Skeletal muscle tissue (tissue), 4 donors: ENCODE results near the gene DNAJB14. TPM values are rescaled to one million over a fixed set of nuclear protein-coding genes. Genes with fewer than 3 reads are reported as not detected.

Source experiments
- H3K27ac ChIP-seq: one replicate; pipeline ENCODE4 v1.7.0; 2013; ENCODE audit warnings: mild to moderate bottlenecking, low read depth, low read length, inconsistent platforms
- H3K27me3 ChIP-seq, 3 donors: one replicate each; pipeline ENCODE4 v1.7.0; 2013; ENCODE audit warnings: low read length in 3 of 3; ENCODE audit not compliant: control insufficient read depth in 3 of 3, insufficient read depth in 3 of 3
- H3K36me3 ChIP-seq, 3 donors: one replicate each; pipeline ENCODE4 v1.7.0; 2013; ENCODE audit warnings: low read length in 3 of 3; ENCODE audit not compliant: control insufficient read depth in 3 of 3, insufficient read depth in 3 of 3
- H3K4me1 ChIP-seq, 3 donors: one replicate each; pipeline ENCODE4 v1.7.0; 2013; ENCODE audit warnings: low read length in 3 of 3, mild to moderate bottlenecking in 3 of 3; ENCODE audit not compliant: control insufficient read depth in 3 of 3, insufficient read depth in 3 of 3
- H3K4me3 ChIP-seq, 3 donors: one replicate each; pipeline ENCODE4 v1.7.0; 2013; ENCODE audit warnings: low read length in 3 of 3
- H3K9ac ChIP-seq, 3 donors: one replicate each; pipeline ENCODE4 v1.7.0; 2013; ENCODE audit warnings: low read length in 3 of 3, mild to moderate bottlenecking in 3 of 3, moderate library complexity in 2 of 3, low read depth in 1 of 3
- H3K9me3 ChIP-seq, 3 donors: one replicate each; pipeline ENCODE4 v1.7.0; 2013; ENCODE audit warnings: low read length in 3 of 3; ENCODE audit not compliant: control insufficient read depth in 3 of 3
- total RNA-seq: library from RNA; depleted of rRNA; stranded (reverse); fragments of >200 nt; gene quantifications from one replicate; pipeline ENCODE4 v1.2.3, GENCODE V29; 2014
- donor health status: Osteomylitis.

DNAJB14 gene
- 16.7 TPM for total RNA-seq

DNA sequence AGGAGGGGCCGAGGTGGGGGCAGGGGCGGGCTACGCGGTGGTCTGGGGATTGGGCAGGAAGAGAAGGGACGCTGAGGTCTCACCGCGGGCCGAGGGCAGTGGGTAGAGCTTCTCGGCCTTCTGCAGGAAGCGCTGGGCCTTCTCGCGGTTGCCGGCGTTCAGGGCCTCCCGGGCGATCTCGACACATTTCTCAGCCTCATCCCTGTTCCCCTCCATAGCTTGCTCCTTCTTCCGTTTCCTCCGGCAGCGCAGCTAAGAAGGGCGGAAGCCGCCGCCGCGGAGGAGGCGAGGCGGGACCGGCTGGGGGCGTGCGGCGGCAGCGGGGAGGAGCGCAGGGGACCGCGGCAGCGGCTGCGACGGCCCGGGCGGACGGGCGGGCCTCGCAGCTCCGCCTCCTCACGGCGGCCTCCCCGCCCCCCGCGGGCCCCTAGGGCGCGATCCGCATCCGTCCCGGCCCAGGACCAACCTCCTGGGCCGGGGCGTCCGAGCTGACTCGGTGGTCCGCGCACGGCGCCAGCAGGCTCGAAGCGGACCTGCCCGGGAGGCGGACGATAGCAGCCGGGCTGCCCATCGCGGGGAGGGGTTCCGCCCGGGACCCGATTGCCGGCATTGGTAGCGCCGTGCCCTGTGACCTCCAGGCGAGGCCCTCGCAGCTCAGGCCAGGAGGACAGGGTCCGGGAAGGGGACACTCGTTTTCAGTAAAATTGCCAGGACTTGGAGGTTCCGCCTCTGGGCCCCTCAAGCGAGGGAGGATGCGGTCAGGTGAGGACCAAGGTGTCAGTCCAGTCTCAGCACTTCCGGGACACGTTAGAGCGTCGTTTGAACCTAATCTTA, at the start of gene DNAJB14:
DNAJB14 (minus strand) TSS at position 263 of the 834 bp plus-strand sequence; CDS start at position 216, 47 bp downstream.
- Histone ChIP-seq H3K27ac (peak within 1 kb of the TSS; percentile 84), H3K9me3 (no peaks in the 10 kb centered on the region), H3K36me3 (no peaks in the 10 kb centered on the region), H3K4me3 (peak within 1 kb of the TSS; percentile 79 to 89 (median 86)), H3K4me1 (peaks cover 16 to 33% (median 21%) of the 10 kb centered on the region in 3 donors), H3K9ac (peak within 1 kb of the TSS; percentile 79 to 82 (median 81)), H3K27me3 (no peaks in the 10 kb centered on the region)

DNA sequence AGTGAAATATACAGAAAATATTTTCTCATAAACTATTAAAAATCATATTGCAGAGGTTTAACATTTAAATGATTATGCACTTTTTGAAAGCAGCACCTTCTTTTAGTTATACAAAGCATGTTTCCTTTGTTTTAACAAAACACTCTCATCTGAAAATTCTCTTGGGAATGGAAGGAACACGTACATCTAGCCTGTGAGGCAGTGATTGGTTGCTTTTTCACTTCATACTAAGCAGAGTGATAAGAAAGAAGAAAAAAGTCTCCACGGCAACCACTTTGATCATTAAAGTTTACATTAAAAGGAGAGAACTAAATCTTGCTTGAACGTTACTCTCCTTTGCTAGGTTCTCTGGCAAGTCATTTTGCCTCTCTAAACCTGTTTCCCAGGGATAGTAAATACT, 45.3 kb upstream of the DNAJB14 start:
- Histone ChIP-seq H3K4me1 (no peaks in the 10 kb centered on the region), H3K27ac (no peak overlapping the region)

DNA sequence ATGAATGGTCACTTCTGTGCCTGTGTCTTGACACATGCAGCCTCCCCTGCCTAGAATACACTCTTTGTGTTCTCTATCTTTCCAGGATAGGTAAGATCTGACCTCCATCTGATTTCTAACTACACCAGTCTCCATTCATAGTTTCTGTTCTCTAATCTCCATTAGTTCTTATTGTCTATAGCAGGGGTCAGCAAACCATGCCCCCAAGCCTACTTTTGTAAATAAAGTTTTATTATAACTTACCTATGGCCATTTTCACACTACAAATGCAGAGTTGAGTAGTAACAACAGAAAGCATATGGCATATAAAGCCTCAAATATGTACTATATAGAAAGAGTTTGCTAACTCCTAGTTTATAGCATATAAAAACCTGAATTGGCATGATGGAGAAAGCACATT, 41.3 kb upstream of the DNAJB14 start:
- Histone ChIP-seq H3K4me3 (no peak overlapping the region), H3K27me3 (no peaks in the 10 kb centered on the region), H3K36me3 (no peaks in the 10 kb centered on the region), H3K4me1 (no peaks in the 10 kb centered on the region), H3K27ac (no peak overlapping the region), H3K9ac (no peak overlapping the region), H3K9me3 (no peaks in the 10 kb centered on the region)

More for the DNA sequence above, 45.3 kb upstream of the DNAJB14 start:
- no peaks in the 10 kb centered on the region for H3K9me3 ChIP-seq
- H3K9ac ChIP-seq, result no peak overlapping the region
- H3K27me3 ChIP-seq, result no peaks in the 10 kb centered on the region
- H3K36me3 ChIP-seq, result no peaks in the 10 kb centered on the region
- no peak overlapping the region for H3K4me3 ChIP-seq

DNA sequence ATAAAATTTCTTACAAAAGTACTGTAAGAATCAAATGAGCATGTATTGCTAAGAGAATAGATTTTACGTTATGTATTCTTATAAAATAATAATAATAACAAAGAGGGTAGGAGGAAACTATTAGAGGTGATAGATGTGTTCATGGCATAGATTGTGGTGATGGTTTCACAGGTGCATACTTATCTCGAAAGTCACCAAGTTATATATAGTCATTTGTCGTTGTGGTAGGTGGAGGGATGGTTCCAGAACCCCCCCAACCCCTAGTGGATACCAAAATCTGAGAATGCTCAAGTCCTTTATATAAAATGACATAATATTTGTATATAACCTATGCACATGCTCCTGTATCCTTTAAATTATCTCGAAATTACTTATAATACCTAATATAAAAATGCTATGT, 40.4 kb upstream of the DNAJB14 start:
- H3K27ac ChIP-seq, result no peak overlapping the region
- no peaks in the 10 kb centered on the region for H3K4me1 ChIP-seq
- no peak overlapping the region for H3K4me3 ChIP-seq
- no peak overlapping the region for H3K9ac ChIP-seq
- H3K9me3 ChIP-seq, result no peaks in the 10 kb centered on the region
- H3K36me3 ChIP-seq, result no peaks in the 10 kb centered on the region
- H3K27me3 ChIP-seq, result no peaks in the 10 kb centered on the region

DNA sequence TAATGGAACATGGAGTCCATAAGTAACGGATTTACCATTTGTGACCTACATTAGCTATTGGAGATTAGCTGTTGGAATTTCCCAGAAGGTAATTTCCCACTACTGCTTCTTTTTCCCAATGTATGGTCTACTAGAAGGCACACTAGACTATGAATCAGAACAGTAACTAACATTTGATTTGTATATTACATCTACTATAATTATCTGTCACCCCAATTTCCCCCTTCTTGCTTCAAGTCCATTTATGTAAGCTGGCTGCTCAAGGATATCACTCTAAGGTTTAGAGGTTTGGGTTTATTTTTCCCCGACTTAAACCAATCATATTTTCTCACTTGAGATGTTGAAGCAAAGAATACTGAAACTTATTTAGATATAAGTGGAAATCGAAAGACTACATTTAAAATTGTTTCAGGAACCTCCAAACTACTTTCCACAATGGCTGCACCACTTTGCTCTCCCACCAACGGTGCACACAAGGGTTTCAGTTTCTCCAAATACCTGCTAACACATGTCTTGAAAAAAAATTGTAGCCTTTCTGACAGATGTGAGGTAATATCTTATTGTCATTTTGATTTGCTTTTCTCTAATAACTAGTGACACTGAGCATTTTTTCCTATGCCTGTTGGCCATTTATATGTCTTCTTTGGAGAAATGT, 37.0 kb upstream of the DNAJB14 start:
- Histone ChIP-seq H3K27me3 (no peaks in the 10 kb centered on the region), H3K9me3 (no peaks in the 10 kb centered on the region), H3K9ac (no peak overlapping the region), H3K36me3 (no peaks in the 10 kb centered on the region), H3K4me3 (no peak overlapping the region), H3K27ac (no peak overlapping the region), H3K4me1 (no peaks in the 10 kb centered on the region)

DNA sequence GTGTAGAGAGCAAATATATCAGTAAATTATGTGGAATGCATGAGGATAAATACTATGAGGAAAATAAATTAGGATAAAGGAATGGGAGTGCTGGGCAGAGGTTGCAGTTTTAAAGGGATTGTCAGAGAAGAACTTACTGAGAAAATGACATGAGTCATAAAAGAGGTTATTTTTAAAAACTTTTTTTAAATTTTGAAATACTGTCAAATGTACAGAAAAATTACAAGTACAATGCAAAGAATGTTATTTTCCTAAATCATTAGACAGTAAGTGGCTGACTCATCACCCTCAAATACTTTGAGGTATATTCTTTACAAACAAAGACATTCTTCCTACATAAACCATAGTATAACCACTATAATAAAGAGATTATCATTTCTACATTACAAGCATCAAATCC, 33.5 kb upstream of the DNAJB14 start:
- Histone ChIP-seq H3K9me3 (peaks cover 0 to 1% (median 0%) of the 10 kb centered on the region in 3 donors), H3K4me3 (no peak overlapping the region), H3K4me1 (no peaks in the 10 kb centered on the region), H3K27me3 (no peaks in the 10 kb centered on the region), H3K27ac (no peak overlapping the region), H3K36me3 (no peaks in the 10 kb centered on the region), H3K9ac (no peak overlapping the region)

DNA sequence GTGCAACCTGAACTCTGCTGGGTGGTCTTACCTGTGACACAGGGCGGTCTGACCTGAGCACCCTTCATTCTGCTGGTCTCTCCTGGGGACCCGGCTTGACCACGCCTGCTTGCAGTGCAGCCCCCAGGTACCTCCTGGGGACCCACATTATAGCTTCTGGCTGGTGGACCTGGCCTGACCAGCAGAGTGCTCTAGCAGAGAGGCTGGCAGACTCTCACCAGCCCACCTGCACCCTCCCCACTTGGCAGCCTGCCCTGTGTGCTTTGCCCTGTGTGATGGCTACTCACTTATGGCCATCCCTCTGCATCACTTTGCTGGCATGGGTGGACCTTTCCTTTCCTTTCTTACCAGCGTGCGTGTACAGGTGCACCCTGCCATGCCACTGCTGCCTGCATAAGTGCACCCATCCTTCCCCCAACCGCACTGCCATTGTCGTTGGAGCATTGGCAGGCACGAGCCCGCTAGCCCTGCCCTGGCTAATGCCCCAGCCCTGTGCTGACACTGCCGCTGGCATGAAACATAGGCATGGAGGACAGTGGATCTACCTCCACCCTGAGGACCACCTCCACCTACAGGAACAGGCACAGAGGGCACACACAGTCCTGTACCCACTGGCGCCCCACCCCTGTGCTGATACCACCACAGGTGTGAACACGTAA, 25.2 kb upstream of the DNAJB14 start:
- H3K4me1 ChIP-seq, result no peaks in the 10 kb centered on the region
- no peaks in the 10 kb centered on the region for H3K27me3 ChIP-seq
- H3K4me3 ChIP-seq, result no peak overlapping the region
- peaks cover 0 to 1% (median 0%) of the 10 kb centered on the region in 3 donors for H3K9me3 ChIP-seq
- no peak overlapping the region for H3K27ac ChIP-seq
- H3K36me3 ChIP-seq, result no peaks in the 10 kb centered on the region
- H3K9ac ChIP-seq, result no peak overlapping the region

DNA sequence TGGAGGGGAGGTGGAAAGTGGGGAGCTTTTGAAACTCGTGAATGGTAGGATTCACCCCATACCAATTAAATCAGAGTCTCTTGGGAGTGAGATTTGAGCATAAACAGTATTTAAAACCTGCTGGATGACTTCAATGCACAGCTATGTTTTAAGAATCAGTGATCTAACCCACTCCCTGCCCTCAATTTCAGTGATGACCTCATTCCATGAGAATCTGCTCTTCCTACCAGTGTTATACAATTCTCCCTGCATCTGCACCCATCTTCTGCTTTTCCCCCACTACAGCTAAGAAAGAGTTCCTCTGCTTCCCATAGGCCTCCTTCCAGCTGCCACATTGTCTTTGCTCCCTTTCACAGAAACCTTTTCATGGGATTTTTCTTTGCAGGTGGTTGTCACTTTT, 21.9 kb upstream of the DNAJB14 start:
- H3K9me3 ChIP-seq, result no peaks in the 10 kb centered on the region
- H3K9ac ChIP-seq, result no peak overlapping the region
- no peak overlapping the region for H3K4me3 ChIP-seq
- H3K27ac ChIP-seq, result no peak overlapping the region
- no peaks in the 10 kb centered on the region for H3K4me1 ChIP-seq
- no peaks in the 10 kb centered on the region for H3K36me3 ChIP-seq
- no peaks in the 10 kb centered on the region for H3K27me3 ChIP-seq

DNA sequence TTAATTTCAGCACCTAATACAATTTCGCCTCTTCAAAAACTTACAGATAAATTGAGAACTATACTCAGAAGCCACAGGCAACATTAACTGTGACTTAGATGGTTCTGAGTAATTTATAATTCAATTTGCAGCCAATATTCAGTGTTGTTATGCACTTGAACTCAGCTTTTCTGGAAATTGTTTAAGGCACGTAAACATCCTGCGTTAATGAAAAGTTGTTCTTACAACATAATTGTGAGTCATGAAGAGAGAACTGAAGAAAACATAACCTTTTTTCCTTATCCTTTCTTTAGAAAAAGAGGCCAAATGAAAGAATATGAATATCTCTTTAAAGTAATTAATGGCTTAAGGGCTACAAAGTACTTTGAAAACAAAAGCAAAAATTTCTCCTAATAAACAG, 20.3 kb upstream of the DNAJB14 start:
- no peak overlapping the region for H3K4me3 ChIP-seq
- no peaks in the 10 kb centered on the region for H3K27me3 ChIP-seq
- no peaks in the 10 kb centered on the region for H3K9me3 ChIP-seq

More for the DNA sequence above, 20.3 kb upstream of the DNAJB14 start:
- no peak overlapping the region for H3K9ac ChIP-seq
- H3K4me1 ChIP-seq, result no peaks in the 10 kb centered on the region
- H3K27ac ChIP-seq, result no peak overlapping the region
- H3K36me3 ChIP-seq, result no peaks in the 10 kb centered on the region
